ENCODE measurements around the gene C4orf51. TPM values are rescaled to one million over a fixed set of nuclear protein-coding genes. Genes with fewer than 3 reads are reported as not detected.
A peak's percentile ranks its signal among the peaks of the same experiment; 100 is the strongest.

C4orf51 gene
- total RNA-seq, 4 donors from 2014 or later, result not detected

GRCh38 chr4:145731028-145731427 is 51.1 kb downstream of the C4orf51 start:
- Histone ChIP-seq H3K9me3 (no peaks in the 10 kb centered on the region), H3K4me1 (peaks cover 0 to 9% of the 10 kb centered on the region in 2 donors), H3K36me3 (no peaks in the 10 kb centered on the region), H3K27ac (no peak overlapping the region), H3K27me3 (no peaks in the 10 kb centered on the region), H3K4me3 (no peak overlapping the region)
- TF ChIP-seq CTCF (IDR thresholded peaks at IDR 0.05), result no peak
- TF ChIP-seq POLR2A (IDR thresholded peaks at IDR 0.05), result no peak
- no peak for DNase-seq
- intact Hi-C loops (cut with DNase I; ENCODE audit: low total_unique reads), result loop anchor here (5.0 kb wide), 1 partner anchor 206 kb away; the partner anchor contains the start of gene ZNF827

- no peak for DNase-seq
- Histone ChIP-seq H3K4me1 (peaks cover 0 to 17% of the 10 kb centered on the region in 2 donors), H3K4me3 (peak overlapping the region; percentile 31 to 65), H3K27ac (peak overlapping the region; percentile 94 to 98), H3K9me3 (no peaks in the 10 kb centered on the region), H3K27me3 (no peaks in the 10 kb centered on the region), H3K36me3 (no peaks in the 10 kb centered on the region)
- TF ChIP-seq POLR2A (IDR thresholded peaks at IDR 0.05), result no peak
- TF ChIP-seq CTCF (IDR thresholded peaks at IDR 0.05), result no peak
- intact Hi-C loops (cut with DNase I; ENCODE audit: low total_unique reads), result loop anchor here (5.0 kb wide), 1 partner anchor 205 kb away; the partner anchor contains the start of gene ZNF827
Observed at GRCh38 chr4:145732001-145732815, 52.3 kb downstream of the C4orf51 start.

- Histone ChIP-seq H3K27me3 (no peaks in the 10 kb centered on the region), H3K36me3 (no peaks in the 10 kb centered on the region), H3K9me3 (no peaks in the 10 kb centered on the region), H3K4me3 (peak overlapping the region; percentile 33 to 65), H3K4me1 (peaks cover 0 to 17% of the 10 kb centered on the region in 2 donors), H3K27ac (peak overlapping the region; percentile 94 to 98)
- TF ChIP-seq CTCF (IDR thresholded peaks at IDR 0.05) (peak in 2 of 4 experiments; percentile 9 to 20), POLR2A (IDR thresholded peaks at IDR 0.05) (peak; percentile 72 to 95)
- intact Hi-C loops (cut with DNase I; ENCODE audit: low total_unique reads), result loop anchor here (5.0 kb wide), 1 partner anchor 204 kb away; the partner anchor contains the start of gene ZNF827
- DNase-seq, result peak; percentile 95 to 97
Observed at GRCh38 chr4:145732895-145733880, 53.2 kb downstream of the C4orf51 start.

GRCh38 chr4:145734031-145734430 is 54.1 kb downstream of the C4orf51 start:
- Histone ChIP-seq H3K4me3 (peak overlapping the region in 1 of 2 donors; percentile 1), H3K27ac (peak overlapping the region; percentile 94 to 98), H3K9me3 (no peaks in the 10 kb centered on the region), H3K36me3 (no peaks in the 10 kb centered on the region), H3K27me3 (no peaks in the 10 kb centered on the region), H3K4me1 (peaks cover 0 to 17% of the 10 kb centered on the region in 2 donors)
- TF ChIP-seq CTCF (IDR thresholded peaks at IDR 0.05) (no peak), POLR2A (IDR thresholded peaks at IDR 0.05) (no peak)
- intact Hi-C loops (cut with DNase I; ENCODE audit: low total_unique reads), result loop anchor here (5.0 kb wide), 1 partner anchor 203 kb away; the partner anchor contains the start of gene ZNF827
- DNase-seq, result peak in 1 of 2 donors; percentile 32

Measured in uterus (tissue), 4 donors.